Lower leg skin (tissue), 4 donors: ENCODE data around the gene TMEM214. TPM values are rescaled to one million over a fixed set of nuclear protein-coding genes. Genes with fewer than 3 reads are reported as not detected.

Experiments used
- DNase-seq, 2 donors: peaks; one replicate each; pipeline ENCODE4 v3.0.0-alpha.2; 2019; ENCODE audit warnings: low spot score in 2 of 2
- H3K4me3 ChIP-seq: fragments of 200-600 bp; sonication (generic); 2 replicates; pipeline ENCODE4 v1.5.1; 2017; ENCODE audit warnings: mild to moderate bottlenecking, low read depth; ENCODE audit not compliant: poor library complexity, severe bottlenecking
- POLR2A ChIP-seq, 2 donors: fragments of 450-650 bp; IDR thresholded peaks; one replicate each; pipeline ENCODE4 v1.6.1; 2016 to 2017; ENCODE audit warnings: antibody characterized with exemption in 2 of 2, mild to moderate bottlenecking in 1 of 2, moderate library complexity in 1 of 2
- WGBS, 2 donors: methylation state at CpG; one replicate each; pipeline ENCODE4 v1.1.5; 2018; 5-methylcytosine and 5-hydroxymethylcytosine counted together
- intact Hi-C: fragments of 100-400 bp; cut with DNase I; formaldehyde crosslinking; loops from one replicate; pipeline ENCODE4 v1.15.0; 2023; ENCODE audit warnings: low total_unique reads
- total RNA-seq, 4 donors: library from RNA; depleted of rRNA; stranded (reverse); fragments of >200 nt; gene quantifications; one replicate each; pipeline ENCODE4 v1.1.0, GENCODE V29; 2016
- TF ChIP-seq, protein P1 (sequence below), 3 donors: fragments of 450-650 bp; IDR thresholded peaks; one replicate each; pipeline ENCODE4 v1.5.1; 2016; ENCODE audit warnings: antibody characterized with exemption in 3 of 3, mild to moderate bottlenecking in 3 of 3, moderate library complexity in 2 of 3

The TMEM214 gene
- total RNA-seq, 4 donors from 2014 or later = 30.3 to 43.9 (median 32.0) TPM

- WGBS, 2 donors = 69 to 74% methylated on average over 6 of the region's 6 CpGs
- TF ChIP-seq, protein P1, sequence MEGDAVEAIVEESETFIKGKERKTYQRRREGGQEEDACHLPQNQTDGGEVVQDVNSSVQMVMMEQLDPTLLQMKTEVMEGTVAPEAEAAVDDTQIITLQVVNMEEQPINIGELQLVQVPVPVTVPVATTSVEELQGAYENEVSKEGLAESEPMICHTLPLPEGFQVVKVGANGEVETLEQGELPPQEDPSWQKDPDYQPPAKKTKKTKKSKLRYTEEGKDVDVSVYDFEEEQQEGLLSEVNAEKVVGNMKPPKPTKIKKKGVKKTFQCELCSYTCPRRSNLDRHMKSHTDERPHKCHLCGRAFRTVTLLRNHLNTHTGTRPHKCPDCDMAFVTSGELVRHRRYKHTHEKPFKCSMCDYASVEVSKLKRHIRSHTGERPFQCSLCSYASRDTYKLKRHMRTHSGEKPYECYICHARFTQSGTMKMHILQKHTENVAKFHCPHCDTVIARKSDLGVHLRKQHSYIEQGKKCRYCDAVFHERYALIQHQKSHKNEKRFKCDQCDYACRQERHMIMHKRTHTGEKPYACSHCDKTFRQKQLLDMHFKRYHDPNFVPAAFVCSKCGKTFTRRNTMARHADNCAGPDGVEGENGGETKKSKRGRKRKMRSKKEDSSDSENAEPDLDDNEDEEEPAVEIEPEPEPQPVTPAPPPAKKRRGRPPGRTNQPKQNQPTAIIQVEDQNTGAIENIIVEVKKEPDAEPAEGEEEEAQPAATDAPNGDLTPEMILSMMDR (IDR thresholded peaks at IDR 0.05) = no peak
- no peak for TF ChIP-seq POLR2A (IDR thresholded peaks at IDR 0.05)
- no peak overlapping the region for H3K4me3 ChIP-seq
- intact Hi-C loops = no loop called here
- DNase-seq = no peak
Measured at GRCh38 chr2:27006602-27007415, 26.0 kb upstream of the TMEM214 start.

GRCh38 chr2:27007416-27008374 is 25.1 kb upstream of the TMEM214 start:
- no peak for DNase-seq
- intact Hi-C loops = no loop called here
- WGBS, 2 donors = 77 to 92% methylated on average over 8 of the region's 8 CpGs
- H3K4me3 ChIP-seq = no peak overlapping the region
- TF ChIP-seq, protein P1 (IDR thresholded peaks at IDR 0.05) = no peak

- WGBS, 2 donors = 93% methylated on average over 4 of the region's 4 CpGs
- H3K4me3 ChIP-seq = no peak overlapping the region
- intact Hi-C loops = no loop called here
- no peak for DNase-seq
- TF ChIP-seq, protein P1 (IDR thresholded peaks at IDR 0.05) = no peak
- no peak for TF ChIP-seq POLR2A (IDR thresholded peaks at IDR 0.05)
Measured at GRCh38 chr2:27008678-27009077, 24.1 kb upstream of the TMEM214 start.

DNA sequence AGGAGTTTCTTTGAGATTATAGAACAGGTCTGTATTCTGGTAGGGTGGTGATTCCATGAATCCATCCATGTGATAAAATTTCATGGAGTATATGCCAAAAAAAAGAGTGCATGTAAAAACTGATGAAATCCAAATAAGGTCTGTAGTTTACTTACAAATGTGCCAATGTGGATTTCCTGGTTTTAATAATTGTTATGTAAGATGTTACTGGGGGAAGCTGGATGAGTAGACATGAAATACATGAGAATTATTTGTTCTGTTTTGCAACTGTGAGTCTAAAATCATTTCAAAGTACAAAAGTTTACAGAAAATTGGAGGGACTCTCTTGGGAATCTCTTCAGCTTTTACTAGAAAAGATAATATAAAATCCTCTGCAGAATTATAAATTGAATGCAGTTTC is 23.7 kb upstream of the TMEM214 start:
- no peak for TF ChIP-seq POLR2A (IDR thresholded peaks at IDR 0.05)
- TF ChIP-seq, protein P1 (IDR thresholded peaks at IDR 0.05) = no peak
- no peak overlapping the region for H3K4me3 ChIP-seq
- DNase-seq = no peak
- intact Hi-C loops = no loop called here

GRCh38 chr2:27009716-27010115 is 23.0 kb upstream of the TMEM214 start:
- no peak overlapping the region for H3K4me3 ChIP-seq
- DNase-seq = no peak
- WGBS, 2 donors = 79 to 83% methylated on average over 2 of the region's 2 CpGs
- TF ChIP-seq, protein P1 (IDR thresholded peaks at IDR 0.05) = no peak
- no peak for TF ChIP-seq POLR2A (IDR thresholded peaks at IDR 0.05)
- intact Hi-C loops = no loop called here
